Stimulated activated CD8-positive, alpha-beta memory T cell treated with anti-CD3 and anti-CD28 coated beads, Interleukin-7, amount 100 ng/mL, for 48 hours (primary cell): Measurements from ENCODE around the gene CPLX3.
A peak's percentile ranks its signal among the peaks of the same experiment; 100 is the strongest.
"Not testable (repeated sequence)": the region's sequence is repeated elsewhere in the genome, so short reads cannot be mapped to it uniquely, and the experiment has no call there.

Source experiments
- DNase-seq, 2 donors: peaks; one replicate each; pipeline ENCODE4 v3.0.0-alpha.2; 2020; ENCODE audit warnings: low read depth in 1 of 2; ENCODE audit errors: extremely low read depth in 1 of 2

CPLX3 gene

GRCh38 chr15:74826364-74826819 lies at the start of gene CPLX3:
Gene CPLX3 (plus strand): TSS chr15:74826627. CDS start chr15:74826704, 77 bp downstream.
- DNase-seq = no peak

- DNase-seq = no peak
These were observed 49.3 kb upstream of the CPLX3 start for GRCh38 chr15:74776821-74777768.

- DNase-seq = no peak
These were observed 48.4 kb upstream of the CPLX3 start for GRCh38 chr15:74777769-74778598.

- DNase-seq = no peak
These were observed 47.8 kb upstream of the CPLX3 start for GRCh38 chr15:74778599-74778970.

- no peak for DNase-seq
These were observed 47.2 kb upstream of the CPLX3 start for GRCh38 chr15:74779162-74779648.

GRCh38 chr15:74780523-74781430 lies 45.6 kb upstream of the CPLX3 start:
- no peak for DNase-seq

DNA sequence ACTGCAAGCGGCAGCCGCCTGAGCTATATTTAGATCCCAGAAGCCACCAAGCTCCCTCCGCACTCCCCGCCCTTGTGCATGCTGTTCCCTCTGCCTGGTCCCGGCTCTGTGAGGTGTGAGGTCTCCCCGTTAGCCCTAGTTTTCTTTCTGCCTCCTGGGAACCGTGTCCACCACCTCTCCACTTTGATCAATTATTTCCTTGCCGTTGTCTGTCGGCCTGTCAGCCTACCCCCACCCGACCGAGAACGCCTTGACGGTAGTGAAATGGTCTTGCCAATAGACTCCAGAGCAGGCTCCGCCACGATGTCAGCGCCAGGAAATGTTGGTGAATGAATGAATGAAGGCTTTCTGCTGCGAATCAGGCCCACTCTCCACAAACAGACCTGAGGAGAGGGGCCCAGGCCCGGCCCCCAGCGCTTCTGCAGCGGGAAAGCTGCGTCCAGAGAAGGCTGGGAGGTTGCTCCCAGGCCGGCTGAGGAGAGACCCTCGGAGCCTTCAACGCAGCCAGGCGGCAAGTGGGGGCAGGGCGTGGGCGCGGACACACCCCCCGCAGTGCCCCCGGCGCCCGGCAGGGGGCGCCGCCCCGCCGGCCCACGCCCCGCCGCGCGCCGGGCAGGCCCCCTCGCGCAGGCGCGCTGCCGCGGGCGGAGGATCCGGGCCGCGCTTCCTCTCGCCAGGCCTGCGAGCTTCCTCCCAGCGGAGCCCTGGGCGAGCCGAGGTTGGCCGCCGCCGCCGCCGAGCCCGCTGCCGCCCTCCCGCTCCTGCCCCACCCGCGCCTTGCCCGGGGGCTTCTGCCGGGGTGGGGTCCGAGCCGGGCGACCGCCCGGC lies 44.8 kb upstream of the CPLX3 start, which contains the start of gene CSK:
TSS of gene CSK (plus strand) at position 650 of the 828 bp plus-strand sequence. CDS start 16,218 bp downstream, outside the sequence.
- no peak for DNase-seq

- no peak for DNase-seq
These were observed 44.0 kb upstream of the CPLX3 start for GRCh38 chr15:74782259-74783071.

DNA sequence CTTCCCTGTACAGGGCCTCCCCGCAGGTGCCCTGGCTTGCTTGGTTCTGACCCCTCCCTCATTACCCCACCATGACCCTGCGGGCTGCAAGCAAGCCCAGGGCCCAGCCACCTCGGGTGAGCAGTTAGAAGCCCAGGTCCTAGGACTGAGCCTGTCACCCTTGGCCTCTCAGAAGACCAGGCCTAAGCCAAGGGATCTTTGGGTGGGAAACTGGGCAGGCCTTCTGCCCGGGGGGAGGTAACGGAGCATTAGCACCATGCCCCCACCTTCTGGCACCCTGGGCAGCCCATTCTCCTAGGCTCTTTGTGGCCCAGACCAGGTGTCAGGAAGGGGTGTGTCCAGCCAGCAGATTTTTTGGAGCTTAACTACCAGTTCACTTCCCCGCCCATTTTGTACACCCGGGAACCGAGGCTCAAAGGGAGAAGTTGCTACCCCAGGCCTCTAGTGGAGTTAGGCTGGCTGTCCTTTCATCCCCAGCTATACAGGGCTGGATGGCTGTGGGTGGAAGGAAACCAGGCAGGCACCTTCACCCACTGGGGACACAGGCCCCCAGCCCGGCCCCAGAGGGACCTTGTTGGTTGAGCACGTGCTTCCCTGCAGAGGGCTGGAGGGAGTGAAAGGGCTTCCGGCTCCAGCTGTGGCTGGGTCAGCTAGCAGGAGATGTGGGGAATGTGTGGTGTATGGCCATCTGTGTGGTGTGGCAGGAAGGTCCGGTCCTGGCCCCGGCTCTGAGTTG lies 43.2 kb upstream of the CPLX3 start:
- no peak for DNase-seq

GRCh38 chr15:74783808-74784175 lies 42.6 kb upstream of the CPLX3 start:
- no peak for DNase-seq

- no peak for DNase-seq
These were observed 41.8 kb upstream of the CPLX3 start for GRCh38 chr15:74784426-74785193.

GRCh38 chr15:74785194-74786032 lies 41.0 kb upstream of the CPLX3 start:
- DNase-seq = no peak

- not testable (repeated sequence) for DNase-seq
These were observed 40.3 kb upstream of the CPLX3 start for GRCh38 chr15:74786081-74786480.

GRCh38 chr15:74786551-74787165 lies 39.8 kb upstream of the CPLX3 start:
- no peak for DNase-seq

DNA sequence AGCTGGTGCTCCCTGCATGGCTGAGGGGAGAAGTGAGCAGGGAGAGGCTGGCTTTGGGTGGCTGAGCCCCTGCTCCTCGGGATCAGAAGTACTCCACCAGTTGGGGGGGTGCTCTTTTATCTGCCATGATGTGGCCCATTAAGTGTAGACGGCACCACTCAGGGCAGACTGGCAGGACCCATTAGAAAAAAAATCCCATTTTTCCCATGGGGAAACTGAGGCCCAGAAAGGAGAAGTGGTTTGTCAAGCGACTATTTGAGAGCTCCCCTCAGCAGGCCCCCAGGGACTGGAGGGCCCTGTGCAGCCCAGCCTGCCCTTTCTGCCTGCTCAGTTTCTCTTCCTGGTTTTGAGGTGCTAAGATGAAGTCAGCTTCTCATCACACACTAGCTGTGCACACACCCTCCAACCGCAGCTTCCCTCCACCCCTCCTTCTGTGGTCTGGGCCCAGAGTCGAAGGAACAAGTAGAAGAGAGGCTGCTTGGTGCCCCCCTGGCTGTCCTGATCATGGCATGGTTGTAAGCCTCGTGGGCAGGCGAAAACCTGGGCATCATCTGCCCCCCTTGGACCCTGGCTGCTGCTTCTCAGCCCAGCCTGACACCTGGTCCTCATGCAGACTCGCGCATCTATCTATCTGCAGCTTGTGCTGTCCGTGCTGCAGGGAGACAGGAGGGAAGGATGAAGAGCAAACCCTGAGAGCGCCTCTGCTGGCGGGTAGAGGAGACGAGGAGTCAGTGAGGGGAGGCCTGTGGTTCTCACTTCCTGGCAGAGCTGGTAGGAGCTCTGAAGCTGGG lies 39.0 kb upstream of the CPLX3 start:
- peak; percentile 82 to 95 for DNase-seq
